ENCODE measurements around the gene IL1R2. TPM values are rescaled to one million over a fixed set of nuclear protein-coding genes. Genes with fewer than 3 reads are reported as not detected.

Gene IL1R2
- total RNA-seq, 1 experiment from 2014 or later: 10.1 TPM

DNA sequence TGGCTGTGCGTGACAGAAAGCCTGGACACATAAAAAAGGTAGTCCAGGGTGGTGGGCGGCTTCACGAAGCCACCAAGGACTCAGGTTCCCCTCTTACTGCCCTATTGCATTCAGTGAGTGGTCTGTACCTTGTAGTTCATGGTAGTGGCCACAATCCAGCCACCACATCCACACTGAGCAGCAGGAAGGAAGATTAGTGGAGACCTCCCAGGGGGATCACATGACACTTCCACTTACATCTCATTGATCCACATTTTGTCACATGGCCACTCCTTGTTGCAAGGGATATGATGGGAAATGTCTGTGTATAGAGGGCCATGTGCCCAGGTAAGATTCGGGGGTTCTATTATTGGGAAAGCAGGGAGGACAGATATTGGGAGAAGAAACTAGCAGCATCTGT, 13.7 kb downstream of the IL1R2 start:
- H3K9me3 ChIP-seq: no peaks in the 10 kb centered on the region
- Mint-ChIP-seq H3K9me3 (ENCODE audit: unreplicated experiment) (no peaks in the 10 kb centered on the region), H3K4me1 (ENCODE audit: low read depth, unreplicated experiment) (no peaks in the 10 kb centered on the region), H3K27me3 (ENCODE audit: insufficient read depth, unreplicated experiment) (no peaks in the 10 kb centered on the region), H3K27ac (ENCODE audit: unreplicated experiment) (no peak overlapping the region), H3K36me3 (ENCODE audit: insufficient read depth, unreplicated experiment) (peaks cover 6% of the 10 kb centered on the region), H3K4me3 (ENCODE audit: unreplicated experiment) (no peak overlapping the region)
- no peaks in the 10 kb centered on the region for H3K36me3 ChIP-seq (ENCODE audit: control insufficient read depth, insufficient read depth, low read length)
- ChIA-PET CTCF (interaction anchor here (3.0 kb wide), 1 partner anchor 235 kb away, joined by 65 read pairs; no protein-coding TSS in a partner anchor), POLR2A (no interaction called here)
- intact Hi-C loops (cut with micrococcal nuclease; ENCODE audit: unreplicated experiment): loop anchor here (5.0 kb wide), 1 partner anchor 437 kb away; no protein-coding TSS in a partner anchor
- peaks cover 25% of the 10 kb centered on the region for H3K4me1 ChIP-seq
- DNase-seq: no peak
- BruUV-seq (replicated peaks): no TSS peak
- no peaks in the 10 kb centered on the region for H3K27me3 ChIP-seq (replicated peaks; ENCODE audit: control insufficient read depth, insufficient read depth, low read length)
- TF ChIP-seq, protein P1, sequence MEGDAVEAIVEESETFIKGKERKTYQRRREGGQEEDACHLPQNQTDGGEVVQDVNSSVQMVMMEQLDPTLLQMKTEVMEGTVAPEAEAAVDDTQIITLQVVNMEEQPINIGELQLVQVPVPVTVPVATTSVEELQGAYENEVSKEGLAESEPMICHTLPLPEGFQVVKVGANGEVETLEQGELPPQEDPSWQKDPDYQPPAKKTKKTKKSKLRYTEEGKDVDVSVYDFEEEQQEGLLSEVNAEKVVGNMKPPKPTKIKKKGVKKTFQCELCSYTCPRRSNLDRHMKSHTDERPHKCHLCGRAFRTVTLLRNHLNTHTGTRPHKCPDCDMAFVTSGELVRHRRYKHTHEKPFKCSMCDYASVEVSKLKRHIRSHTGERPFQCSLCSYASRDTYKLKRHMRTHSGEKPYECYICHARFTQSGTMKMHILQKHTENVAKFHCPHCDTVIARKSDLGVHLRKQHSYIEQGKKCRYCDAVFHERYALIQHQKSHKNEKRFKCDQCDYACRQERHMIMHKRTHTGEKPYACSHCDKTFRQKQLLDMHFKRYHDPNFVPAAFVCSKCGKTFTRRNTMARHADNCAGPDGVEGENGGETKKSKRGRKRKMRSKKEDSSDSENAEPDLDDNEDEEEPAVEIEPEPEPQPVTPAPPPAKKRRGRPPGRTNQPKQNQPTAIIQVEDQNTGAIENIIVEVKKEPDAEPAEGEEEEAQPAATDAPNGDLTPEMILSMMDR (IDR thresholded peaks at IDR 0.05; ENCODE audit: insufficient read depth in 1 of 2, low read depth in 1 of 2, low read length in 1 of 2, severe bottlenecking in 1 of 2, unreplicated experiment in 1 of 2): no peak
- no peak overlapping the region for H3K4me3 ChIP-seq (ENCODE audit: low read depth, low read length)

DNA sequence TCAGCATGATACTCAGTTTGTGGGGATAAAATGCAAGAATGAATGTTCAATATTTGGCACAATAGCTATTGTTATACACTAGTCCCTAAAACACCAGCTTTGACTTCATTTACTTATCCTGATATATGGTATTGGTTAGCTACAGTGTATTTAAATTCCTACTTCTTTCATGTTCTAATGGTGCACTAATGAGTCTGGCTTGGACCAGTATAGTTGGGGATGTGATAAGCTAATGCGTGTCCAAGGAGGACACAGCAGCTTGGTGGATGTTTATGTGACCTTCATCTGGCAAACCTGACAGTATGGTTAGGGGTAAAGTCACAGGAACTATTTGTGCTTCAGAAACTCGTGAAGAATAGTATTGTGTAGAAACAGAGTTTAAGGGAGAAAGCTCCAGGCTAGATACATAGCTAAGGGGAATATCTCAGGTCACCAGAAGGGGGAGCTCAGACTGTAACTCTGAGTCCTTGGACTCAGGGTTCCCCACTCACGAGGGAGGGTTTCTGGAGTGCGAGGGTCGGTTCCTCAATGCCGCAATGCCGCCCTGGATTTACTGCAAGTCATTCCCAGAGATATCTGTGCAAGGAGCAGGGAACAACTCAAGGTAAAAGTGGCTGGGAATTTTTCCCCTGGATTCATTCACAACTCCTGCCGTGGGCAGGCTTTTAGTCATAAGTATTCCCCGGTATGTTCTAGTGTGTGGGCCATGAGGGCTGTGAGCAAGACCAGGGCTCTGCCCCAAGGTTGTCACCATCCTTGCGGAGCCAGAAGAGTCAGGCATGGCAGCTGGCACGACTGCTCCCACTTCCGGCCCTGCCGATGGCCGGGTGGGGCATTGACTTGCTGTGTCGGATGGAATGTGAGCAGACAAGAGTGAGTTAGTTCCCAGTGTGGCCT, 14.5 kb downstream of the IL1R2 start:
- Mint-ChIP-seq H3K9me3 (ENCODE audit: unreplicated experiment) (no peaks in the 10 kb centered on the region), H3K4me3 (ENCODE audit: unreplicated experiment) (no peak overlapping the region), H3K36me3 (ENCODE audit: insufficient read depth, unreplicated experiment) (peaks cover 6% of the 10 kb centered on the region), H3K4me1 (ENCODE audit: low read depth, unreplicated experiment) (no peaks in the 10 kb centered on the region), H3K27me3 (ENCODE audit: insufficient read depth, unreplicated experiment) (no peaks in the 10 kb centered on the region), H3K27ac (ENCODE audit: unreplicated experiment) (no peak overlapping the region)
- Histone ChIP-seq H3K4me3 (ENCODE audit: low read depth, low read length) (no peak overlapping the region), H3K9me3 (no peaks in the 10 kb centered on the region), H3K27me3 (replicated peaks; ENCODE audit: control insufficient read depth, insufficient read depth, low read length) (no peaks in the 10 kb centered on the region), H3K4me1 (peaks cover 17% of the 10 kb centered on the region), H3K36me3 (ENCODE audit: control insufficient read depth, insufficient read depth, low read length) (no peaks in the 10 kb centered on the region)
- TF ChIP-seq, protein P1 (IDR thresholded peaks at IDR 0.05; ENCODE audit: insufficient read depth in 1 of 2, low read depth in 1 of 2, low read length in 1 of 2, severe bottlenecking in 1 of 2, unreplicated experiment in 1 of 2): peak; percentile 71 to 73
- no TSS peak for BruUV-seq (replicated peaks)
- ChIA-PET CTCF (interaction anchor here (0.7 to 3.0 kb wide), 10 partner anchors 14 to 234 kb away, joined by 3 to 65 read pairs (median 6); partner anchors contain the start of gene IL1R2), POLR2A (interaction anchor here (0.6 kb wide), 1 partner anchor 884 kb away, joined by 3 read pairs; no protein-coding TSS in a partner anchor)
- DNase-seq: peak; percentile 65 to 70
- intact Hi-C loops (cut with micrococcal nuclease; ENCODE audit: unreplicated experiment): loop anchor here (1.0 to 5.0 kb wide), 2 partner anchors 234 to 436 kb away; no protein-coding TSS in a partner anchor

- no peaks in the 10 kb centered on the region for H3K27me3 ChIP-seq (replicated peaks; ENCODE audit: control insufficient read depth, insufficient read depth, low read length)
- H3K27me3 Mint-ChIP-seq (ENCODE audit: insufficient read depth, unreplicated experiment): no peaks in the 10 kb centered on the region
- POLR2A ChIA-PET: interaction anchor here (0.6 kb wide), 1 partner anchor 884 kb away, joined by 3 read pairs; no protein-coding TSS in a partner anchor
- H3K4me1 ChIP-seq: peaks cover 11% of the 10 kb centered on the region
- peaks cover 6% of the 10 kb centered on the region for H3K36me3 Mint-ChIP-seq (ENCODE audit: insufficient read depth, unreplicated experiment)
- H3K9me3 ChIP-seq: no peaks in the 10 kb centered on the region
- CTCF ChIA-PET: interaction anchor here (0.8 to 3.0 kb wide), 7 partner anchors 13 to 234 kb away, joined by 3 to 65 read pairs (median 7); no protein-coding TSS in a partner anchor
- H3K9me3 Mint-ChIP-seq (ENCODE audit: unreplicated experiment): no peaks in the 10 kb centered on the region
- intact Hi-C loops (cut with micrococcal nuclease; ENCODE audit: unreplicated experiment): loop anchor here (1.0 to 5.0 kb wide), 2 partner anchors 233 to 435 kb away; no protein-coding TSS in a partner anchor
- no TSS peak for BruUV-seq (replicated peaks)
- DNase-seq: no peak
- no peaks in the 10 kb centered on the region for H3K4me1 Mint-ChIP-seq (ENCODE audit: low read depth, unreplicated experiment)
- no peak overlapping the region for H3K27ac Mint-ChIP-seq (ENCODE audit: unreplicated experiment)
- no peak overlapping the region for H3K4me3 Mint-ChIP-seq (ENCODE audit: unreplicated experiment)
- H3K36me3 ChIP-seq (ENCODE audit: control insufficient read depth, insufficient read depth, low read length): no peaks in the 10 kb centered on the region
- TF ChIP-seq, protein P1 (IDR thresholded peaks at IDR 0.05; ENCODE audit: insufficient read depth in 1 of 2, low read depth in 1 of 2, low read length in 1 of 2, severe bottlenecking in 1 of 2, unreplicated experiment in 1 of 2): no peak
- H3K4me3 ChIP-seq (ENCODE audit: low read depth, low read length): no peak overlapping the region
Observed at GRCh38 chr2:102006886-102007278, 15.1 kb downstream of the IL1R2 start.
